NCI-H2227 treated with DMSO at 0.1 percent for 48 hours (cell line): ENCODE data around the gene VAPA.
"Not testable (repeated sequence)": the region's sequence is repeated elsewhere in the genome, so short reads cannot be mapped to it uniquely, and the experiment has no call there.

ENCODE experiments used
- DNase-seq: peaks from one replicate; lab custom pipeline; 2025; lab: John Stamatoyannopoulos, UW

VAPA gene

GRCh38 chr18:9886005-9886348, 27.8 kb upstream of the VAPA start:
- DNase-seq: no peak

- DNase-seq: no peak
Measured at GRCh38 chr18:9887992-9888391, 25.8 kb upstream of the VAPA start.

GRCh38 chr18:9890196-9890595, 23.6 kb upstream of the VAPA start:
- DNase-seq: no peak

- no peak for DNase-seq
Measured at GRCh38 chr18:9890957-9891356, 22.9 kb upstream of the VAPA start.

- DNase-seq: not testable (repeated sequence)
Measured at GRCh38 chr18:9891515-9891914, 22.3 kb upstream of the VAPA start.

- no peak for DNase-seq
Measured at GRCh38 chr18:9894454-9895068, 19.3 kb upstream of the VAPA start.

GRCh38 chr18:9897129-9897528, 16.7 kb upstream of the VAPA start:
- DNase-seq: no peak

GRCh38 chr18:9897787-9898291, 16.0 kb upstream of the VAPA start:
- DNase-seq: not testable (repeated sequence)

GRCh38 chr18:9898792-9899549, 14.8 kb upstream of the VAPA start:
- peak; percentile 73 for DNase-seq

DNA sequence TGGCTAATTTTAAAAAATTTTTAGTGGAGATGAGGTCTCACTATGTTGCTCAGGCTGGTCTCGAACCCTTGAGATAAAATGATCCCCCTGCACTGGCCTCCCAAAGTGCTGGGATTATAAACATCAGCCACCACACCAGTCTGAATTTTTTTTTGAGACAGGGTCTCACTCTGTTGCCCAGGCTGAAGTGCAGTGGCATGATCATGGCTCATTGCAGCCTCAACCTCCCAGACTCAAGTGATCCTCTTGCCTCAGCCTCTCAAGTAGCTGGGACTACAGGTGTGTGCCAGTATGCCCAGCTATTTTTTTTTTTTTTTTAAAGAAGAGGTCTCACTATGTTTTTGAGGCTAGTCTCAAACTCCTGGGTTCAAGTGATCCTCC, 14.3 kb upstream of the VAPA start:
- not testable (repeated sequence) for DNase-seq

- no peak for DNase-seq
Measured at GRCh38 chr18:9900699-9901098, 13.1 kb upstream of the VAPA start.

- DNase-seq: no peak
Measured at GRCh38 chr18:9901377-9901776, 12.4 kb upstream of the VAPA start.

GRCh38 chr18:9902264-9902663, 11.6 kb upstream of the VAPA start:
- DNase-seq: not testable (repeated sequence)

DNA sequence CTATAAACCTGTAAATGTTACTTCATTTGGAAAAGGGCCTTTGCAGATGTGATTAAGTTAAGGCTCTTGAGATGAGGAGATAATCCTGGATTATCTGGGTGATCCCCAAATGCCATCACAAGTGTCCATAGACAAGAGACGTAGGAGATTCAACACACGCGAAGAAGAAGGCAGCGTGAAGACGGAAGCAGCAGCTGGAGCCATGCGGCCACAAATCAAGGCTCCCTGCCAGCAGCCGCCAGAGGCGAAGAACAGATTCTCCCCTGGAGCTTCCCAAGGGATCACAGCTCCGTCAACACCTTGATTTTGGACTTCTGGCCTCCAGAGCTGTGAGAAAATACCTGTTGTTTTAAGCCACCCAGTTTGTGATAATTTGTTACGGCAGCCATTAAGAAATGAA, 11.0 kb upstream of the VAPA start:
- no peak for DNase-seq

DNA sequence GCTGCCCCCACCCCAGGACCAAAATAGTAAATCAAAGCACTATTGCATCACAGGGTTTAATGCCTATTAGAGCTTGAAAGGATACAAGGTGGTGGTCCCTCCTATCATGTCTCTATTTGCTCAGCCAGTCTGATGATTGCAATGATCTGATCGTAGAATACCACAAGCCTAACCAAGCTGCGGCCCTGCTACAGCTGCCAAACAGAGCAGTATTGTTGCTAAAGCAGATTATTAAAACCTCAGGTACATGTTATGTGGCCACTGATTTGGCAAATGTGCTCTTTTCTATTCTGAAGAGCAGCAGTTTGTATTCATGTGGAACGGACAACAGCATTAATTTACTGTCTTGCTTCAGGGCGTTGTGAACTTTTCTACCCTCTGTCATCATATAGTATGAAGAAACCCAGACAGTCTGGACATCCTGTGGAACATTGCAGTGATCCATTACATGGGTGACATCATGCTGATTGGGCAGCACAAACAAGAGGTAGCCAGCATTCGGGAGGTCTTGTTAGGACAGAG, 8.4 kb upstream of the VAPA start:
- DNase-seq: no peak

DNA sequence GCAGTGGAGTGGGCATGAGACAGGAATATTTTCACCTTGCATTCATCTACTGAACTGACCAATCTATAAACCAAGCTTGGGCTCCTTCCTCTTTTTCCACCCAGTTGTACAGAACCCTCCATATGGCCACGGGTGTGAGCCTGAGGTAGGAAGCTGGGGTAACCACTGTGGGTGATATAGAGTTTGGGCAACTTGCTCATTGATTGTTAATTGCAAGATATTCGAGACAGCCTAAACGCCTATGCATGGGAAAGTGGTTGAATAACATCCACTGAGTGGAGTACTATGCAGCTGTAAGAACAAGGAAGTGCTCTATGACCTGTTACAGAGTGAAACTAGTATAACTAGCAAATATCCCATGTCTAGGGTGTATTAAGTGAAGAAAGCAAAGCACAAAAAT, 7.3 kb upstream of the VAPA start:
- no peak for DNase-seq

GRCh38 chr18:9907867-9908266, 5.9 kb upstream of the VAPA start:
- no peak for DNase-seq

DNA sequence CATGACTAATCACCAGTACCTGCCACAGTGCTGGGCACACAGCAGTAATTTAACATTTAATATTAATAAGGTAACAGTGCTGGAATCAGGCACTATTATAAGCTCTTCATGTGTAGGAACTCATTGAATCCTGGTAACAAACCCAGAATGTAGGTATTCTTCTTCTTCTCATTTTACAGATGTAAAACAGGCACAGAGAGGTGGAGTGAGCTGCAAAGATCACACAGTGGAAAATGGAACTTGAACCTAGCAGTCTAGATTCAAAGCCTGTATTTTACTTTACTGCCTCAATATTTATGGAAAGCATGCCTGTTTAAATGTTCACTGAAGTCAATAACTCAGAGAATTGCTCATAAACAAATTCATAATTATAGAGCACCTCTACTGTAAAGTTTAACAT, 3.7 kb upstream of the VAPA start:
- DNase-seq: no peak

- DNase-seq: no peak
Measured at GRCh38 chr18:9910661-9911060, 3.2 kb upstream of the VAPA start.

DNA sequence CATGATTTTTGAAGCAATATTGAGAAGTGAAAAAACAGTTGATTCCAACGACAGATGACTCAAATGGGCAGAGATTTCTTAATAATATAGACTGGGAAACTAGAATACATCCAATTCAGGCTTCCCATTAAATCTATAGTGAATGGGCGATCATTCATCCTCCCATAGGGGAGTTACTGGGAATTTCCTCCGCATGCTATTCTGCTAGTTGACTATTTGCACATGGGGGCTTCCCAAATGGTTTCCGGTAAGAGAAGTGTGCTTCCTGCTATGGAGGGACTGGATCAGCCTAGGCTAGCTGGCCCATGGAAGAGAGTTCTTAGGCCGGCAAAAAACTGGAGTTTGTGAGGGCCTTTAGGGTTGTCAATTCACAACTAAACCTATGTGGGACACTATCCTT, 2.6 kb upstream of the VAPA start:
- no peak for DNase-seq

DNA sequence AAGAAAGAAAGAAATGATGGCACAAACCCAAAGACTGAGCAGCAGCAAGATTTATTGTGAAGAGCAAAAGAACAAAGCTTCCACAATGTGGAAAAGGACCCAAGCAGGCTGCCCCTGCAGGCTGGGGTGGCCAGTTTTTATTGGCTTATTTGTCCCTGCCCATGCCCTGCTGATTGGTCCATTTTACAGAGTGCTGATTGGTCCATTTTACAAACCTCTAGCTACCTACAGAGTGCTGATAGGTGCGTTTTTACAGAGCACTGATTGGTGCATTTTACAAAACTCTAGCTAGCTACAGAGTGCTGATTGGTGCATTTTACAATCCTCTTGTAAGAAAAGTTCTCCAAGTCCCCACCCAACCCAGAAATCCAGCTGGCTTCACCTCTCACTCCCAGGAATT, 1.5 kb upstream of the VAPA start:
- not testable (repeated sequence) for DNase-seq

- peak; percentile 91 for DNase-seq
Measured at GRCh38 chr18:9913151-9913525, 678 bp upstream of the VAPA start.

DNA sequence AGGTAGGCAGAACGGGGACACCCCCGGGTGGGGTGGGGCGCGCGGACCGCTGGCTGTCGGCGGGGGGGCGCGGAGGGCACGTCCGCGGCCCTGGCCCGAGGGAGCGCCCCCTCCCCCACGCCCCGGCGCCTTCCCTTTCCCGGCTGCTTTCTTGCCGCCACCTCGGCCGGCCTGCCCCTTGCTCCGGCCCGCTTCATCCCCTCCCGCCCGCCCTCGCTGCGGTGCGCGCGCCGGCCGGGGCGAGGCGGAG, 443 bp downstream of the VAPA start:
- no peak for DNase-seq
